Stimulated activated CD4-positive, alpha-beta T cell treated with anti-CD3 and anti-CD28 coated beads, Interleukin-12 subunit alpha, Interleukin-12 subunit beta, amount 100 ng/mL, for 4 hours (primary cell): ENCODE data around the gene C5orf22.
A peak's percentile ranks its signal among the peaks of the same experiment; 100 is the strongest.
"Not testable (repeated sequence)": the region's sequence is repeated elsewhere in the genome, so short reads cannot be mapped to it uniquely, and the experiment has no call there.

Experiments used
- DNase-seq: peaks from one replicate; pipeline ENCODE4 v3.0.0-alpha.2; 2020

The C5orf22 gene

GRCh38 chr5:31531888-31532547 lies at the start of gene C5orf22, which contains the start of gene DROSHA:
Gene C5orf22 (plus strand): TSS chr5:31532301. CDS start chr5:31532393, 92 bp downstream.
Gene DROSHA (minus strand): TSS chr5:31532093. CDS start chr5:31529059, 3,034 bp downstream.
- peak; percentile 89 for DNase-seq

DNA sequence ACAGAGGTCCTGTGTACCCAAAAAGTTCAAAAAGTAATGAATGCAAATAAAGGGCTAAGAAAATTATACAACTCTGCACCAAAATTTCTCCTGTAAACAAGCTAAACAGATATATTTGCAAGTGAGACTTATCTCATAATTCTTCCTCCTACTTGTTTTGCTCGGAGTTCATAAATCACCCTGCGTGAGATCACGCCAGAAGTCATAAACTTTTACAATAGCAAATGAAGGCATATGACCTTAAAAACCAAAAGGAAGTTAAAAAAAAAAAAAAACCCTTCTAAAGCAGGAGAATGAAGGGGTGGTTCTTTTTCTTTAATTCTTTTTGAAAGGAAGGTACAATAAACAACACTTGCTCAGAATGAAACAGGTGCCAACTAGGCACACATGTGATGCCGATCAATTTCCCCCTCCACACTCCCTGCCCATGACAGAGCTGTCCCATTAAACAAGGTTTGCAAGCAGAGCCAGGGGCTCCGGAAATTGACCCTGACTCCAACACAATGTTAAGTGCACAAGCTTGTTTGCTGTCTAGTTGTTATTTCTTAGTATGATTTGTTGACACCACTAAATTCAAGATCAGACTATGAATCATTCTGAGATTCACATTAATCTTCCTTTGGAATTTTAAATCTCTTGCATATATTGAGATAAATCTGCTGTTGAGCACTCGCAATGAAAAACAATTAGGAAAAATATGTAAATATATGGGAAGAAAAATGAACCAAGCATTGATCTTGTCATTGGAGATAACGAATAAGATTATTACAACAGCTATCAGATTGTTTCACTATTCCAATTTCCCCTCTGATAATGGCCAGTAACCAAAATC lies 46.5 kb upstream of the C5orf22 start:
- no peak for DNase-seq

DNA sequence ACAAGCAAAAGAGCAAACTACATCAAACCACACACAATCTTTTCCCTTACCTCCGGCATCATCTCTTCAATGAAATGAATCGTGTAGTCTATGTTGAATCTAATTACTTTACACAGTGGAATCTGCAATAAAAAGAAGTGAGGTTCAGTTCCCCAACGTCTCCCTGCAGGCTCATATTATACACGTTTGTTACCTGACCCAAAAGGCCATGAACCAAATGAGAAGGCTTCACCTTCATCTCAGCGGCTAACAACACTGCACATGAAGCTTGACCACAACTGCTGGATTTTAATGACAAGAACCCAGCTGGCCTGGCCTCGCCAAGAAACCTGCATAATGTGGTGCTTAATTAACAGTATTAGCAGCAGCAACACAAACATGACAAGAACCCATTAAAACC lies 45.7 kb upstream of the C5orf22 start:
- no peak for DNase-seq

DNA sequence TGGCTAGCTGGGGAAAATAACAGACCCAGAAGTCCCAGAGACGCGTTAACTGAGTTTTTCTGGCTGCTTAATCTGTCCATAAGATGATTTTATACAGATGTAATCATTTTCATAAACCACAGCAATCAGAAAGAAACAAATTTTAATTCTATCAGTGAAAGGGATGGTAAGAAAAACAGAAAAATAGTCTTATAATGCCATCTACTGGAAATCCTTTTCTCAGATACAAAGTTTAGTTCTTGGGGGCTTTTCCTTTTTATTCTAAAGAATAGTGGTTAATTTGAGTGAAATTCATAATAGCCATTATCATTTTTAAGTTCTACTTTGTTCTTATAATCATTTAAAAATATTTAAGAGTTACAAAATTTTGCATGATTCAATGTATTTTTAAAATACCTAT lies 44.6 kb upstream of the C5orf22 start:
- DNase-seq = no peak

- no peak for DNase-seq
Observed at GRCh38 chr5:31492869-31493268, 39.2 kb upstream of the C5orf22 start.

- no peak for DNase-seq
Observed at GRCh38 chr5:31495336-31495735, 36.8 kb upstream of the C5orf22 start.

DNA sequence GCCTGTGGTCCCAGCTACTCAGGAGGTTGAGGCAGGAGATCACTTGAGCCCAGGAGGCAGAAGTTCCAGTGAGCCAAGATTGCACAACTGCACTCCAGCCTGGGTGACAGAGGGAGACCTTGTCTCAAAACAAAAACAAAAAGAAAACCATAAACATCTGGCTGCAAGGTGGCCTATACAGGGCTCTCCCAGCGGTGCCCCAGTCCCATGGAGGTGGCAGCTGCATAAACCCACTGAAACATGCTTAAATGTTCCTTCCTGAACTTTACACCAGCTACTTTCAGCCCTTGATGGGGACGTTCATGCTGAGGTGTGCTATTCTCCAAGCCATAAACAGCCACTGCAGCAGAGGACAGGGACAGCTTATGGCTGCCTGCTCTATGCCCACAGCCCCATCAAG lies 35.8 kb upstream of the C5orf22 start:
- DNase-seq = no peak

GRCh38 chr5:31496891-31497290 lies 35.2 kb upstream of the C5orf22 start:
- DNase-seq = no peak

GRCh38 chr5:31500256-31500655 lies 31.8 kb upstream of the C5orf22 start:
- no peak for DNase-seq

DNA sequence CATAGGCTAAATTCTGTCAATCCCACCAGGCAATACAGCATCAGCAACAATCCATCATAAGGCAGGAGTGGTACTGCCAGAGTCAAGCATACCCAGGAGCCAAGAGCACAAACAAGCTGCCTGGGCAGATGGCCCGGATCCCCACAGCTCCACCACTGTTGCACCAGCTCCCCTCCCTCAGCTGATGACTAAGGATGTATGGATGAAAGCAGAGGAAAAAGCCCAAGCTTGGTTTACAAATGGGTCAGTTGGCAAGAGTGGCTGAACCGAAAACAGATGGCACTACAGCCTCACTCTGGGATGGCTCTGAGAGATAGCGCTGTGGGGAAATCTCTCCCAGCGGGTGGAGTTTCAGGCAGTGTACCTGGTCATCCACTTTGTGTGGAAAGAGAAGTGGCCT lies 29.6 kb upstream of the C5orf22 start:
- no peak for DNase-seq

- no peak for DNase-seq
Observed at GRCh38 chr5:31504529-31504928, 27.6 kb upstream of the C5orf22 start.

GRCh38 chr5:31511305-31511704 lies 20.8 kb upstream of the C5orf22 start:
- DNase-seq = no peak

- no peak for DNase-seq
Observed at GRCh38 chr5:31516802-31517201, 15.3 kb upstream of the C5orf22 start.

DNA sequence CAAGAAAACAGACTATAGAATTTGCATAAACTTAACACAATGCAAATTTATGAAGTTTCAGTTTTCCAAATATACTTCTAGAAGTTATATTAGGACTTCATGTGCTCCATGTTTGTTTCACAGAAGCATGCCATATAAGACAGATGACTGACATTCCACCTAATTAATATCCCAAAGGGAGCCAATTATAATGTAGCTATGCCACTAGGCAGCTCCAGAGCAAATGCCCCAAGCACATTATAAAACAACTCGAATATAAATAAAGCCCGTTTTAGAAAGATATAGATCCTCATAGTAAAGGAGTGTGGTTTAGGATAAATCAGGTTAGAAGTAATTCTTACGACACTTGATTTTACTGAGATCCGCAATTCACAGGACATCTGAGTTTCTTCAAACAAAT lies 9.1 kb upstream of the C5orf22 start:
- DNase-seq = no peak

DNA sequence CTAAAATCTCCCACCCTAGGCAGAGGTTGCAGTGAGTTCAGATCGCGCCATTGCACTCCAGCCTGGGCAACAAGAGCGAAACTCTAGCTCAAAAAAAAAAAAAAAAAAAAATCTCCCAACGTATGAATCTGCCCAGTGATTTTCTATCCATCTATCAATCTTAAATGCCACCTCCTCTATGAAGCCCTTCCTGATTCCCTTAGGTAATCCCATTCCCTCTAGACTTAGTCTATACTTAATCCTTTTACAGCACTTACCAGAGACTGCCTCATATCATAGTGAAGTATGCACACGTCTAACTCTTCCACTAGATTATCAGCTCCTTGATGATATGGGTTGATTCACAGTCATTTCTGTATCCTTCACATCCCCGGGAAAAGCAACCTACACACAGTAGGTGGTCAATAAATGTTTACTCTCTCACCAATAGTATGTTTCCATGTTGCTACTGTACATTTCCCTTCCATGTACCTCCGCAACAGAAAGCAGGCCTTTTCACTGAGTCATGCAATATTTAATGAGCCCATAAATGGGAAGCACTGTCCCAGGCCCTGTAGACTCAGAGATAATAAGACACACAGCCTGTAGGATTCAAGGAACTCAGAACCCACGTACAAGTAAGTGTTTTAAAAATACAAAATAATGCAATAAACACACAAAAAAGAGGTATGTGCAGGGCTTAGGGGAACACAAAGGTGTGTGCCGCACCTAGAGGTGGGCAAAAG lies 1.4 kb upstream of the C5orf22 start:
- DNase-seq = no peak

DNA sequence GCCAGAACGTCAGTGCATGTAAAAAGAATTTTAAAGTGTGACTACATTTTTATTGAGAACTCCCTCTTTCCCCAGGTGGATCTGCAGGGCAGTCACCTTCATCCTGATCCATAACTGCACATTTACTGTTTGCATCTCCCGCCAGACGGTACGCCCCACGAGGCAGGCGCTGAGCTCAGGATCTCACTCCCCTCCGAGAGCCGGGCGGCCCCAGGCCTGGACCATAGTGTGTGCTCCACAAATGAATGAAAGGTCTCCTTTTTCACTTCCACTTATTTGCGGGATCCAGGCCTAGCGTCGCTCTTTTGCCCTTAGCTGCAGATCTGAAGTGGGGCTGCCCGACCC lies 586 bp upstream of the C5orf22 start:
- DNase-seq = peak; percentile 16

DNA sequence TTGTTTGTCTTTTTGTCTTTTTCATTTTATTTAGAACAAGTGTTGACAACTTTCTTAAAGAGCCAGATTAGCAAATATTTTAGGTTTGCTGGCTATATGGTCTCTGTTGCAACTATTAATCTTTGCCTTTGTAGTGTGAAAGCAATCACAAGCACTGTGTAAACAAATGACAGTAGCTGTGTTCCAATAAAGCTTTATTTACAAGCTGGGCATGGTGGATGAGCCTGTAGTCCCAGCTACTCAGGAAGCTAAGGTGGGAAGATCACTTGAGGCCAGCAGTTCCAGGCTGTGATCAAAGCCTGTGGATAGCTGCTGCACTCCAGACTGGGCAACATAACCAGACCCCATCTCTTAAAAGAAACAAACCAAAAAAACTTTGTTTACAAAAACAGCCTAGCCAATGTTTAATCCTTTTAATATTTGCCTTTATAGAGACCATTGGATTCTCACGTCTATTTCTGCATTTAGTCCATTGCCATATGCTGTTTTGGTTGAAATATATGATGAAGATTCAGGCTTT lies 2.5 kb downstream of the C5orf22 start:
- DNase-seq = no peak

DNA sequence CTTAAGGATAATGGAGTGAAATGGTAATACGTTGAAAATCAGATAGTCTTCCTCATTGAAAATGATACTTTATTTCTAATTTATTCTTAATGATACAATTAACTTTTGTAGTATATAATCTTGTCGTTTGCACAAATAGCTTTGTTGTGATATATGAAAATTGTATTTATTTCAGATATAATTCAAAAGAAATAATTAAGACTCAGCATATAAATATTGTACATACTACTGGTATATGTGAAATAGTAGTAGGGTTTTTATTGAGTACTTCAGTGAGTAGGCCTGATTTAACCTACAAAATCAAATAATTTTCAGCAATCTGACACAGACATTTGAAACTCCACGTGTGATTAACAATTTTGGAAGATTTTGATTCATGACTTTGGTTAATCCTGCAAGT lies 4.8 kb downstream of the C5orf22 start:
- no peak for DNase-seq

DNA sequence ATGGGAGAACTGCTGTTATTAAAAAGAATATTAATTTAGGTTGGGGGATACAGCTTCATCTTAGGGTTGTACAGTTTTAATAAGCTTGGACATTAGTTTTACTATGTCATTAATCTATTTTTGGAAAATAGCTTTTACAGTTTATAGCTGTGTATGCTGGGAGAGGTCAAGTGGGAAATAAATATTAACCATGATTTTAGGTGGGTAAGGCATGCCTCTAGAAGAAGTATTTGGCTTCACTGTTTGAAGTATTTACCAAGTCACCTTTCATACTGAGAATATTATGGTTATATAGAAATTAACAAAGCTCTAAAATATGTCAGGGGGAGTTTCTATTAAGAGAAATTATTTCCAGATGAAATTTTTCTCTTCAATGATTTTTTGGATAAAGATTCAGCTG lies 5.2 kb downstream of the C5orf22 start:
- DNase-seq = no peak

DNA sequence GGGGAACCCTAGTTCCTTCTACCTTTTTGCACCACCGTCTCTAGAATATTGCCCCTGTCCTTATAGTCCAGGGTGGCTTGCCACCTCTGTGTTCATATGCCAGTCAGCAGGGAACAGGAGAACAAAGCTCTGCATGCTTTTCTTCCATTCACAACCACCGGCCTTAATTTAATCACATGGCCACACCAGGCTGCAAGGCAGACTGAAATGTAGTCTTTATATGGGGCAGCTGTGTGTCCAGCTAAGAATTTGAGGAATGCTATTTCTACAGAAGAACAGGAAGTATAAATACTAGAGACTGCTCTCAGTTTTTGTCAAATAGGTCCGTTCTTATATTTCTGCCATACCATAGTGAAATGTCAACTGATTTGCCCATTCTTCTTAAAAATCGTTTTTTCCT lies 5.8 kb downstream of the C5orf22 start:
- no peak for DNase-seq

GRCh38 chr5:31549114-31549513 lies 17.0 kb downstream of the C5orf22 start:
- not testable (repeated sequence) for DNase-seq

DNA sequence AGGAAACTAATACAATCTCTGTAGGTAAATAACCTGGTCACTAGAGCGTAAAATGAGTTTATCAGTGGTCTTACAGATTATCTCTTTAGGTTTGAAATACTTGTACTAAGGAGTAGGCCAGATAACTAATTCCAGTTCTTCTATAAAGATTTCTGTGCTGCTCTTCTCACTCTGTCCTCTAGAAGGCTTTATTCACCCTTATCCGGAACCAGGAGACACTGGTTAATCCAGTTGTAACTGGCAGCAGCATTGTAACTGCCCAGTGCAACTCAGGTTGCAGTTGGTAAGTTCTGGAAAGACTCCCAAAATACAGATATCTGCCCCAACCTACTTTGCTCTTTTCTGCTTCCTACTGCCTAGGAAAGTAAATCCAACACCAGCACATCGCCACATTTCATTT lies 19.8 kb downstream of the C5orf22 start:
- DNase-seq = no peak

DNA sequence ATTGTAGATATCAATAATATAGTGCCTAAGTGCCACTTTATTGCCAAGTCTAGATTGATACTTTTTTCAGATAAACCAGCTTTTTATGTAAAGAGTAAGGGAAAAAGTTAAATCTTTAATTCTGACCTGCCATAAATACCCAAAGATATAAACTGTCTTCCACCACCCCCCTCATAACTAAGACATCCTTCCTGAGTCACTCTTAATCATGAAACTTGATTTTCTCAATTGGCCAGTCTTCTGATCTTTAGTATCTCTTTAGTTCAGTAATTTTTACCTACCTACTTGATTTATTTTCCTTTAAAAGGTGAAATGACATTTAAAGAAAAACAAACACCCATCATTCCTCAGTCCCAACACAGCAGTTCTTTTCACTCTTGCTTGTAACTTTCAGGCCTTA lies 21.8 kb downstream of the C5orf22 start:
- DNase-seq = no peak

- DNase-seq = no peak
Observed at GRCh38 chr5:31554552-31554951, 22.5 kb downstream of the C5orf22 start.
